GM06990 (cell line): ENCODE data around the gene NPTX1.

Experiments
- DNase-seq: peaks from one replicate; pipeline ENCODE4 v3.0.0-alpha.2; 2011; ENCODE audit not compliant: insufficient read length; ENCODE audit errors: extremely low read depth
- H3K27me3 ChIP-seq: replicated peaks from 2 replicates; pipeline ENCODE4 v1.6.0; 2011; ENCODE audit warnings: low read length; ENCODE audit not compliant: control insufficient read depth, insufficient read depth
- H3K36me3 ChIP-seq: 2 replicates; pipeline ENCODE4 v1.5.1; 2011; ENCODE audit warnings: low read length; ENCODE audit not compliant: control insufficient read depth, insufficient read depth
- H3K4me3 ChIP-seq: replicated peaks from 2 replicates; pipeline ENCODE4 v1.5.1; 2011; ENCODE audit warnings: low read depth, mild to moderate bottlenecking, control low read depth, low read length
- TF ChIP-seq, protein P1 (sequence below): IDR thresholded peaks from 2 replicates; pipeline ENCODE4 v1.5.1; 2011; ENCODE audit warnings: low read length, control low read depth, mild to moderate bottlenecking, inconsistent platforms; ENCODE audit not compliant: insufficient read depth, poor library complexity, severe bottlenecking

The NPTX1 gene

DNA sequence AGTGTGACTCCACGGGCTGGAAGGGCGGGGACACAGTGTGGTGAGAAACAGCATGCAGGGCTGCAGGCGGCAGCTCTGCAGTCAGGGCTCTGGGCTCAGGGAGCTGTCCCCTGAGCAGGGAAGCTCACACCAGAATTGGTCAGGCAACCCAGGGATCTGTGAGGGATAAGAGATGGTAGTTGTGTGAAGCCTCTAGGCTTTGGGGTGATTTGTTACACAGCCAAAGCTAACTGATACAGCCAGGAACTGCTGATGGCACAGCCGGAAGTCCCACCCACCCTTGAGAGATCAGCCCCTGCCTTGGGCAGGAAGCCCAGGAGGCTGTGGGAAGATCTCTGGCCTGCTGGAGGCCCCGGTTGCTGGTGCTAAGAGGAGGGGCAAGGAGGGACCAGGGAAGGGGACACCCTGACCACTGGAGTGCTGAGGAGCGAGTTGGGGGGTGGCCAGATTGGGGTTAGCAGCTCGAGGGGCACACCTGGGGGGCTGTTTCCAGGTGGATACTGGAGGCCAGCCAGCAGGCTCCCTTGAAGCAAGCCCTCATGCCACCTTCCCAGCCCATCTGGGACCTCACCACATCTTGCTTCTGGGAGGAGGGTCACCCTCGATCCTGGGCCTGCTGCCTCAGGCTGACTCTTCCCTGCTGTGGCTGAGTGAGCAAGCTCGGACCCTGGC lies 25.2 kb downstream of the NPTX1 start:
- no peaks in the 10 kb centered on the region; the same call in 1 of the 2 replicates for H3K27me3 ChIP-seq

DNA sequence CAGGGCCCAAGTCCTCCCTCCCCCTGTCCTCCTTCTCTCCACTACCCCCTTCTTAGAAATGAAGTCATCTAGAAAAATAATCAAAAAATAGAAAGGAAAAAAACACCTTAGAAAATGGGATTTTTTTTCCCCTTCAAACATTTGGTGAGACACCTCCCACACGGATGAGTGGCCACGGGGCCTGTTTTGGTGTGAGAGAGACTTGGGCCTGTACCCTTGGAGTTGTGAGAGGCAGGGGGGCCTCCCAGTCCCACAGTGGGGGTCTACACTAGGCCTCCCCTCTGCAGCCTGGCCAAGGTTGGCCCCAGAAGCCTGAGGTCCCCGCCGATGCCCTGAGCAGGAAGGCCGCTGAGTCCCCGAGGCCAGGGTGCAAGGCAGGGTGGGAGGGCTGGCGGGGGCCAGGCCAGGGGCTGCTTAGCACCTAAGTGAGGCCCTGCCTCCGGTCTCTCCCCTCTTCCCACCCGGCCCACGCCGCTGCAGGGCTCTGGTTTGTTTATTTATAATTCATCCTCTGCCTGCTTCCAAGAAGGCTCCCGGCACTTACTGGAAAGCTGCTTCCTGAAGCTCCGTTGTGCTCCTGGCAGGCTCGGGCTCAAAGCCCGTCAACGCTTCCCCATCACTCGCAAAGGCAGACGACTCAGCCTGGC lies 26.4 kb downstream of the NPTX1 start:
- TF ChIP-seq, protein P1, sequence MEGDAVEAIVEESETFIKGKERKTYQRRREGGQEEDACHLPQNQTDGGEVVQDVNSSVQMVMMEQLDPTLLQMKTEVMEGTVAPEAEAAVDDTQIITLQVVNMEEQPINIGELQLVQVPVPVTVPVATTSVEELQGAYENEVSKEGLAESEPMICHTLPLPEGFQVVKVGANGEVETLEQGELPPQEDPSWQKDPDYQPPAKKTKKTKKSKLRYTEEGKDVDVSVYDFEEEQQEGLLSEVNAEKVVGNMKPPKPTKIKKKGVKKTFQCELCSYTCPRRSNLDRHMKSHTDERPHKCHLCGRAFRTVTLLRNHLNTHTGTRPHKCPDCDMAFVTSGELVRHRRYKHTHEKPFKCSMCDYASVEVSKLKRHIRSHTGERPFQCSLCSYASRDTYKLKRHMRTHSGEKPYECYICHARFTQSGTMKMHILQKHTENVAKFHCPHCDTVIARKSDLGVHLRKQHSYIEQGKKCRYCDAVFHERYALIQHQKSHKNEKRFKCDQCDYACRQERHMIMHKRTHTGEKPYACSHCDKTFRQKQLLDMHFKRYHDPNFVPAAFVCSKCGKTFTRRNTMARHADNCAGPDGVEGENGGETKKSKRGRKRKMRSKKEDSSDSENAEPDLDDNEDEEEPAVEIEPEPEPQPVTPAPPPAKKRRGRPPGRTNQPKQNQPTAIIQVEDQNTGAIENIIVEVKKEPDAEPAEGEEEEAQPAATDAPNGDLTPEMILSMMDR = no peak
- Histone ChIP-seq H3K4me3 (no peak overlapping the region), H3K27me3 (no peaks in the 10 kb centered on the region; the same call in none of the 2 replicates), H3K36me3 (no peaks in the 10 kb centered on the region)
- no peak for DNase-seq

More for the DNA sequence above, 25.2 kb downstream of the NPTX1 start:
- DNase-seq = no peak
- TF ChIP-seq, protein P1 = no peak
- Histone ChIP-seq H3K36me3 (no peaks in the 10 kb centered on the region), H3K4me3 (no peak overlapping the region)

DNA sequence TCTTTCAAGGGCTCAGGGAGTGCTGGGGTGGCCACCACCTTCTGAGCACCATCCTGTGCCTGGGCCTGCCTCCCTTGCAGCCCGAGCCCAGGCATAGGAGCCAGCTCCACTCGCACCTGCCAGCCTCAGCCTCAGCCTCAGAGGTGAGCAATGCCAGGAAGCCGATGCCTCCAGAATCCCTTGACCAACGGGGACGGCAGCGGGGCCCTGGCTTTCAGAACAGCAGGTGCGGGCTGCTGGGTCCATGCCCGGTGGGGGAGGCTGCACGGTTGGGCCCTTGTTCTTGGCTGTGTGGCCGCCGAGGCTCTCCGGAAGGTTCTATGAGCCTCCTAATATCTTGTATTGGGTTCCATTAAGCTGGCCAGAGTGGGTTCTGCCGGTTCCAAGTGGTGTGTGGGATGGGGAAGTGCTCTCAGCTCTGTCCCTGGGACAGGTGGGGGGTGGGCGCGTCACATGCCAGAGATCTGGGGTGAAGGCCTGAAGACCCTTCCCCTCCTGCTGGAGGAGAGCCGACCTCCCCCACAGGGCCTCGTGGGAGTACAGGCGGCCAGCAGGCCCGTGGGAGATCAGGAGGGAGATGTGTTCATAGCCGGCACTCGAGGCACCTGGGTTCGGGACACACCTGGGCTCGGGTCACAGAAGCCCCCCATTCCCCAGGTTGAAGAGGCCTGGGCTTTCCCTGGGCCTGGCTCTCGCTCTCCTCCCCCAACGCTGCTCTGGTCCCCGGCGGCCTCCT lies 27.0 kb downstream of the NPTX1 start:
- Histone ChIP-seq H3K27me3 (no peaks in the 10 kb centered on the region; the same call in none of the 2 replicates), H3K36me3 (no peaks in the 10 kb centered on the region), H3K4me3 (no peak overlapping the region)
- TF ChIP-seq, protein P1 = no peak
- no peak for DNase-seq

DNA sequence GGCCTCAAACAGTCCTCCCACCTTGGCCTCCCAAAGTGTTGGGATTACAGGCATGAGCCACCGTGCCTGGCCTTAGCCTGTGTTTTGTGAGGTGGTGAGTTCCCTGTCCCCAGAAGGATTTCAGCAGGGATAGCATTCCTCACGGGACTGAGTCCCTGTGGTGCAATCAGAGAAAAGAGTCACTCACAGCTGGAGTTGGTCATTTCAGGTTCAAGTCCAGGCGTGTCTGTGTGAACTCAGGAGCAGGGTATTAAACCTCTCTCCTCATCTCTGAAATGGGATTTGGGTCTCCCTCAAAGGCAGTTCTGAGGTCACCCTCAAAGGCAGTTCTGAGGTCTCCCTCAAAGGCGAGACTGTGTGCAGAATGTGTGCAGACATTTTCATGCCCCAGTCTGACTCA lies 28.6 kb downstream of the NPTX1 start:
- Histone ChIP-seq H3K36me3 (no peaks in the 10 kb centered on the region), H3K4me3 (no peak overlapping the region), H3K27me3 (no peaks in the 10 kb centered on the region; the same call in none of the 2 replicates)
- TF ChIP-seq, protein P1 = no peak
- no peak for DNase-seq

DNA sequence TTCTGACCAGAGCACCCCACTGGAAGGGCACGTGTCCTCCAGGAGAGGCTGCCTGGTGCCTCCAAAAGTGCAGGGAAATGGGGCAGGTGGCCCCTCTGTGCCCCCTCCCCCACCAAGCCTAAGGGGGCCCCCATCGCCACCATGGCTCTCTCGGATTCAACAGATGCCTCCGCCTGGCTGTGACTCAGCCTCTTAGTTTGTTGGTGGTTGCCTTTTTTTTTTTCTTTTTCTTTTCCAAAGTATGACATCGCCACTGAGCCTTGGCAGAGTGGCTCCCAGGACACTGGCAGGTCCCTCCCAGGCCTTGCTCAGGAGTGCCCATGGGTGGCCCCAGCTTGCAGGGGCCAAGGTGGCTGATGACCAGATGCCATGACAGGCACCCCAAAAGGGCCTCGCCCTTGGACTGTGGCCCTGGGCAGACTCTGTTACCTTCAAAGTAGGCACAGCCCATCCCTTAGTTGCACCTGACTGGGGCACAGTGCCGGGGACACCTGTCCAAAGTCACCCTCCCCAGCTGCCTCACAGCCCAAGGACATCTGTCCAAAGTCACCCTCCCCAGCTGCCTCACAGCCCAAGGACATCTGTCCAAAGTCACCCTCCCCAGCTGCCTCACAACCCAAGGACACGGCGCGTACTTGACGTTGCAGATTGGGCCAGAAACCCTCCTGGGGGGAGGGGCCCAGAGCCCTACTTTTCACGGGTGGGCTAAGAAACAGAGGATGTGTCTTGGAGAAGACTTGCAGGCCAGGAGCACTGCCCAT lies 29.6 kb downstream of the NPTX1 start:
- no peaks in the 10 kb centered on the region for H3K36me3 ChIP-seq
- TF ChIP-seq, protein P1 = no peak
- no peaks in the 10 kb centered on the region; the same call in none of the 2 replicates for H3K27me3 ChIP-seq
- no peak for DNase-seq
- H3K4me3 ChIP-seq = no peak overlapping the region
